D721Med (cell line): ENCODE measurements around the gene MRC2.

ENCODE experiments used
- DNase-seq: peaks from one replicate; pipeline ENCODE4 v3.0.0; 2011; ENCODE audit warnings: low spot score; ENCODE audit not compliant: insufficient read length
- FAIRE-seq: peaks from 2 replicates; lab custom pipeline; 2011; peaks lifted over from hg19 to GRCh38; lab: Jason Lieb, UNC
- TF ChIP-seq, protein P1 (sequence below): IDR thresholded peaks from 2 replicates; pipeline ENCODE4 v1.5.1; 2012; ENCODE audit warnings: mild to moderate bottlenecking, control low read depth; ENCODE audit not compliant: insufficient read depth; ENCODE audit errors: missing control alignments

The MRC2 gene

GRCh38 chr17:62714016-62714777 is 86.7 kb downstream of the MRC2 start:
- FAIRE-seq (no peak), DNase-seq (no peak)
- TF ChIP-seq, protein P1, sequence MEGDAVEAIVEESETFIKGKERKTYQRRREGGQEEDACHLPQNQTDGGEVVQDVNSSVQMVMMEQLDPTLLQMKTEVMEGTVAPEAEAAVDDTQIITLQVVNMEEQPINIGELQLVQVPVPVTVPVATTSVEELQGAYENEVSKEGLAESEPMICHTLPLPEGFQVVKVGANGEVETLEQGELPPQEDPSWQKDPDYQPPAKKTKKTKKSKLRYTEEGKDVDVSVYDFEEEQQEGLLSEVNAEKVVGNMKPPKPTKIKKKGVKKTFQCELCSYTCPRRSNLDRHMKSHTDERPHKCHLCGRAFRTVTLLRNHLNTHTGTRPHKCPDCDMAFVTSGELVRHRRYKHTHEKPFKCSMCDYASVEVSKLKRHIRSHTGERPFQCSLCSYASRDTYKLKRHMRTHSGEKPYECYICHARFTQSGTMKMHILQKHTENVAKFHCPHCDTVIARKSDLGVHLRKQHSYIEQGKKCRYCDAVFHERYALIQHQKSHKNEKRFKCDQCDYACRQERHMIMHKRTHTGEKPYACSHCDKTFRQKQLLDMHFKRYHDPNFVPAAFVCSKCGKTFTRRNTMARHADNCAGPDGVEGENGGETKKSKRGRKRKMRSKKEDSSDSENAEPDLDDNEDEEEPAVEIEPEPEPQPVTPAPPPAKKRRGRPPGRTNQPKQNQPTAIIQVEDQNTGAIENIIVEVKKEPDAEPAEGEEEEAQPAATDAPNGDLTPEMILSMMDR, result no peak

GRCh38 chr17:62715882-62716390 is 88.5 kb downstream of the MRC2 start:
- DNase-seq (no peak), FAIRE-seq (no peak)
- TF ChIP-seq, protein P1, result no peak

- FAIRE-seq (no peak), DNase-seq (no peak)
- TF ChIP-seq, protein P1, result no peak
Measured at GRCh38 chr17:62716834-62717588, 89.5 kb downstream of the MRC2 start.

- DNase-seq, result no peak
- no peak for FAIRE-seq
- TF ChIP-seq, protein P1, result no peak
Measured at GRCh38 chr17:62717589-62717855, 90.1 kb downstream of the MRC2 start.

GRCh38 chr17:62717889-62718288 is 90.4 kb downstream of the MRC2 start:
- no peak for DNase-seq
- TF ChIP-seq, protein P1, result no peak
- FAIRE-seq, result no peak

- TF ChIP-seq, protein P1, result no peak
- DNase-seq, result no peak
- no peak for FAIRE-seq
Measured at GRCh38 chr17:62718429-62718828, 91.0 kb downstream of the MRC2 start.

DNA sequence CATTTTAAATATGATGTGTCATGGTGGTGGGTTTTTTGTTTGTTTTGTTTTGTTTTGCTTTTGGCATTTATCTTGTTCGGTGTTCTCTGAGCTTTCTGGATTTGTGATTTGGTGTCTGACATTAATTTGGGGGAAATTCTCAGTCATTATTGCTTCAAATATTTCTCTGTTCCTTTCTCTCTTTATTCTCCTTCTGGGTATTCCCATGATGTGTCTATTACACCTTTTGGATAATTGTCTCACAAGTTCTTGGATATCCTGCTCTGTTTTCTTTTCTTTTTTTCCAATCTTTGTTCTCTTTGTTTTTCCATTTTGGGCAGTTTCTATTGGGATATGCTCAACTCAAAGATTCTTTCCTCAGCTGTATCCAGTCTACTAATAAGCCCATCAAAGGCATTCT is 92.1 kb downstream of the MRC2 start:
- TF ChIP-seq, protein P1, result no peak
- no peak for DNase-seq
- no peak for FAIRE-seq
